H1 (cell line): ENCODE data around the gene TEX22.

ENCODE experiments used
- ASH2L ChIP-seq: fragments of 200-600, 300-600 bp; sonication (generic); IDR thresholded peaks from one replicate; pipeline ENCODE4 v1.7.1; 2017; ENCODE audit warnings: low read length
- EZH2 ChIP-seq: fragments of 200-600 bp; sonication (generic); IDR thresholded peaks from 2 replicates; pipeline ENCODE4 v1.7.1; 2012; ENCODE audit warnings: low read depth, mild to moderate bottlenecking, moderate library complexity, low read length, inconsistent platforms; ENCODE audit not compliant: severe bottlenecking
- GABPA ChIP-seq: IDR thresholded peaks from 2 replicates; pipeline ENCODE4 v1.6.1; 2011; ENCODE audit warnings: mild to moderate bottlenecking, low read length, moderate library complexity, borderline replicate concordance; ENCODE audit not compliant: insufficient read depth
- JUN ChIP-seq: IDR thresholded peaks from 2 replicates; pipeline ENCODE4 v1.6.1; 2011; ENCODE audit warnings: low read depth, mild to moderate bottlenecking, improper control_type of control experiment, low read length
- RBBP5 ChIP-seq: IDR thresholded peaks from 2 replicates; pipeline ENCODE4 v1.7.1; 2012; ENCODE audit warnings: low read depth, mild to moderate bottlenecking, inconsistent platforms, low read length, moderate library complexity, borderline replicate concordance
- RXRA ChIP-seq: IDR thresholded peaks from 2 replicates; pipeline ENCODE4 v1.6.1; 2011; ENCODE audit warnings: low read depth, mild to moderate bottlenecking, low read length, moderate library complexity; ENCODE audit not compliant: insufficient read depth
- SAP30 ChIP-seq: fragments of 300-600 bp; sonication (generic); IDR thresholded peaks from 2 replicates; pipeline ENCODE4 v1.7.1; 2012; ENCODE audit warnings: low read length, moderate library complexity, mild to moderate bottlenecking, inconsistent platforms; ENCODE audit not compliant: insufficient read depth, insufficient replicate concordance
- TF ChIP-seq, protein P1 (sequence below), 3 experiments: IDR thresholded peaks; 1 replicate in 2 of 3; 2 replicates in 1 of 3; pipeline versions ENCODE4 v1.5.1 to v1.6.1; 2011; ENCODE audit warnings: low read length in 3 of 3, mild to moderate bottlenecking in 3 of 3, inconsistent platforms in 2 of 3, low read depth in 1 of 3, moderate library complexity in 1 of 3; ENCODE audit not compliant: insufficient read depth in 1 of 3; ENCODE audit errors: control extremely low read depth in 1 of 3

DNA sequence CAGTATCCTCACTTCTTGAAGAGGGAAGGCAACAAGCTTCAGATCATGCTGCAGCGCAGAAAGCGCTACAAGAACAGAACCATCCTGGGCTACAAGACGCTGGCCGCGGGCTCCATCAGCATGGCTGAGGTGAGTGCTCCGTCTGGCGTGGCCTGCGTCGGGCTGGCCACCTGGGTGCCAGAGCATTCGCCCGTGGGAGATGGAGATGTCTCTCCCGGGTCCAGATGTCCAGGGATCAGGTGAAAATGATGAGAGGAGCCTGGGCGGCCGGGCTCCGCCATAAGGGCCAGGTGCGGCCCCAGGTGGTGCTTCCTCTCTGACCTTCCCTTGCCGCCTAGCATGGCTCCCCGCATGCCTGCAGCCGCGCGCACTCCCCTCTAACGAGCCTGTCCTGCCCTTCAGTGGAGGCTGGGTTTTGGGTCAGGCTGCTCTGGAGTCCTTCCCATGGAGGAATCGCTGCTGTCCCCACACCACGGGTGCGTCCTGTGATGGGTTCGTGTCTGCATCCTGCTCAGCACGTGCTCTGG lies 43.2 kb upstream of the TEX22 start:
- TF ChIP-seq, protein P1, sequence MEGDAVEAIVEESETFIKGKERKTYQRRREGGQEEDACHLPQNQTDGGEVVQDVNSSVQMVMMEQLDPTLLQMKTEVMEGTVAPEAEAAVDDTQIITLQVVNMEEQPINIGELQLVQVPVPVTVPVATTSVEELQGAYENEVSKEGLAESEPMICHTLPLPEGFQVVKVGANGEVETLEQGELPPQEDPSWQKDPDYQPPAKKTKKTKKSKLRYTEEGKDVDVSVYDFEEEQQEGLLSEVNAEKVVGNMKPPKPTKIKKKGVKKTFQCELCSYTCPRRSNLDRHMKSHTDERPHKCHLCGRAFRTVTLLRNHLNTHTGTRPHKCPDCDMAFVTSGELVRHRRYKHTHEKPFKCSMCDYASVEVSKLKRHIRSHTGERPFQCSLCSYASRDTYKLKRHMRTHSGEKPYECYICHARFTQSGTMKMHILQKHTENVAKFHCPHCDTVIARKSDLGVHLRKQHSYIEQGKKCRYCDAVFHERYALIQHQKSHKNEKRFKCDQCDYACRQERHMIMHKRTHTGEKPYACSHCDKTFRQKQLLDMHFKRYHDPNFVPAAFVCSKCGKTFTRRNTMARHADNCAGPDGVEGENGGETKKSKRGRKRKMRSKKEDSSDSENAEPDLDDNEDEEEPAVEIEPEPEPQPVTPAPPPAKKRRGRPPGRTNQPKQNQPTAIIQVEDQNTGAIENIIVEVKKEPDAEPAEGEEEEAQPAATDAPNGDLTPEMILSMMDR (IDR thresholded peaks at IDR 0.05; ENCODE audit: control extremely low read depth in 1 of 3, insufficient read depth in 1 of 3, low read depth in 1 of 3, low read length in 3 of 3): no peak
- TF ChIP-seq RBBP5 (no peak), SAP30 (no peak), ASH2L (no peak), RXRA (no peak), EZH2 (no peak), JUN (no peak), GABPA (no peak)
